Fibroblast of lung (primary cell): ENCODE results near the gene SLC39A1. TPM values are rescaled to one million over a fixed set of nuclear protein-coding genes. Genes with fewer than 3 reads are reported as not detected.

ENCODE experiments used
- DNase-seq, 2 donors: peaks; one replicate each; pipeline versions ENCODE4 v3.0.0 to v3.0.0-alpha.2; 2010; ENCODE audit warnings: low read depth in 2 of 2
- H2AFZ ChIP-seq: 2 replicates; pipeline ENCODE4 v1.5.1; 2012; ENCODE audit warnings: low read length, control low read depth, inconsistent platforms
- H3K27ac ChIP-seq: 2 replicates; pipeline ENCODE4 v1.5.1; 2011; ENCODE audit warnings: low read length, control low read depth; ENCODE audit not compliant: insufficient read depth
- H3K27me3 ChIP-seq: 2 replicates; pipeline ENCODE4 v1.5.1; 2011; ENCODE audit warnings: mild to moderate bottlenecking, low read length; ENCODE audit not compliant: control insufficient read depth, insufficient read depth
- H3K36me3 ChIP-seq: 2 replicates; pipeline ENCODE4 v1.5.1; 2011; ENCODE audit warnings: low read length; ENCODE audit not compliant: control insufficient read depth, insufficient read depth
- H3K4me1 ChIP-seq: 2 replicates; pipeline ENCODE4 v1.5.1; 2011; ENCODE audit warnings: low read length; ENCODE audit not compliant: control insufficient read depth, insufficient read depth; ENCODE audit errors: extremely low read depth
- H3K4me2 ChIP-seq: 2 replicates; pipeline ENCODE4 v1.5.1; 2011; ENCODE audit warnings: low read length, control low read depth; ENCODE audit not compliant: insufficient read depth; ENCODE audit errors: extremely low read depth
- H3K4me3 ChIP-seq, 4 experiments: fragments of 200-600 bp in 1 of 4; sonication (generic) in 1 of 4; replicated peaks in 1 of 4; 2 replicates each; pipeline ENCODE4 v1.5.1; 2011 to 2016; ENCODE audit warnings: low read length in 4 of 4, low read depth in 3 of 4, mild to moderate bottlenecking in 3 of 4, control low read depth in 2 of 4, inconsistent platforms in 1 of 4, mixed read lengths in 1 of 4; ENCODE audit not compliant: insufficient read depth in 1 of 4; ENCODE audit errors: control extremely low read depth in 1 of 4
- H3K79me2 ChIP-seq: 2 replicates; pipeline ENCODE4 v1.5.1; 2012; ENCODE audit warnings: mild to moderate bottlenecking, low read length, inconsistent platforms; ENCODE audit not compliant: control insufficient read depth, insufficient read depth
- H3K9ac ChIP-seq: 2 replicates; pipeline ENCODE4 v1.5.1; 2011; ENCODE audit warnings: mild to moderate bottlenecking, low read length, control low read depth; ENCODE audit not compliant: insufficient read depth
- H3K9me3 ChIP-seq: 2 replicates; pipeline ENCODE4 v1.5.1; 2012; ENCODE audit warnings: low read depth, low read length; ENCODE audit not compliant: control insufficient read depth, insufficient read depth
- H4K20me1 ChIP-seq: 2 replicates; pipeline ENCODE4 v1.5.1; 2011; ENCODE audit warnings: low read length; ENCODE audit not compliant: control insufficient read depth, insufficient read depth; ENCODE audit errors: extremely low read depth
- EZH2 ChIP-seq: IDR thresholded peaks from 2 replicates; pipeline ENCODE4 v1.5.1; 2012; ENCODE audit warnings: low read length, control low read depth, mild to moderate bottlenecking; ENCODE audit errors: missing control alignments
- polyA plus RNA-seq, 2 donors: library from polyadenylated mRNA; depleted of rRNA in 1 of 2; stranded (reverse) in 1 of 2; unstranded in 1 of 2; fragments of >200 nt; gene quantifications; 2 replicates each; pipeline ENCODE4 v1.2.1, GENCODE V29; 2011 to 2012; ENCODE audit warnings: missing spikeins in 1 of 2
- total RNA-seq: library from RNA; depleted of rRNA; stranded (reverse); fragments of >200 nt; gene quantifications from 2 replicates; pipeline ENCODE4 v1.2.1, GENCODE V29; 2014
- TF ChIP-seq, protein P1 (sequence below), 2 donors: IDR thresholded peaks in 1 of 2; conservative IDR thresholded peaks in 1 of 2; 1 replicate in 1 of 2; 2 replicates in 1 of 2; pipeline ENCODE4 v1.5.1; 2011 to 2012; ENCODE audit warnings: low read length in 2 of 2, control low read depth in 1 of 2, inconsistent platforms in 1 of 2, low read depth in 1 of 2, mild to moderate bottlenecking in 1 of 2

SLC39A1 gene
- total and polyA plus RNA-seq, 2 donors (not counting 1 experiment from before 2014, with no cell fraction given) = 94.4 to 119 TPM

DNA sequence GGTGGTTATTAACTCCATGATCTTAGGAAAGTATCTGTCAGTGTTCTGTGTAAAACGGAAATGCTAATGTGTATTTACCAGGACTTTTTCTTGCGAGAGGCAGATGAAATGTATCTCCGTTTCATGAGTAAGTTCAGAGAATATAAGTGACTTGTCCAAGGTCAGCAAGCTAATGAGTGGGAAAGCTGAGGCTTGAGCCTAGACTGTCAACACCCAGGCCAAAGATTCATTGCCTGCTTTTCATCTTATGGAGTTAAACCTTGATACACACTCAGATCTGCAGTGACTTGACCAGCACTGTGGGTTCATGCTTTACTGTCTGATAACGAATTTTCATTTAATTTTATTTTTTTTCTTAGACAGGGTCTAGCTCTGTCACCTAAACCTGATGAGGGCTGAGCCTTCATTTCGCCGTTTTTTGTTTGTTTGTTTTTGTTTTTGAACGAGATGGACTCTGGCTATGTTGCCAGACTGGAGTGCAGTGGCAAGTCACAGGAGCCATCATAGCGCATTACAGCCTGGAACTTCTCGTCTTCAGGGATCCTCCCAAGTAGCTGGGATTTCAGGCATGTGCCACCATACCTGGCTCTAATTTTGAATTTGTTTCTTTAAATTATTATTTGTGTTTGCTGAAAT, 15.1 kb upstream of the SLC39A1 start:
- no peak overlapping the region for H3K9ac ChIP-seq
- H3K79me2 ChIP-seq = peaks cover 17% of the 10 kb centered on the region
- H3K4me1 ChIP-seq = peaks cover 6% of the 10 kb centered on the region
- H3K4me3 ChIP-seq = peak overlapping the region; percentile 85 to 100 (median 96)
- TF ChIP-seq EZH2 = no peak
- TF ChIP-seq, protein P1, sequence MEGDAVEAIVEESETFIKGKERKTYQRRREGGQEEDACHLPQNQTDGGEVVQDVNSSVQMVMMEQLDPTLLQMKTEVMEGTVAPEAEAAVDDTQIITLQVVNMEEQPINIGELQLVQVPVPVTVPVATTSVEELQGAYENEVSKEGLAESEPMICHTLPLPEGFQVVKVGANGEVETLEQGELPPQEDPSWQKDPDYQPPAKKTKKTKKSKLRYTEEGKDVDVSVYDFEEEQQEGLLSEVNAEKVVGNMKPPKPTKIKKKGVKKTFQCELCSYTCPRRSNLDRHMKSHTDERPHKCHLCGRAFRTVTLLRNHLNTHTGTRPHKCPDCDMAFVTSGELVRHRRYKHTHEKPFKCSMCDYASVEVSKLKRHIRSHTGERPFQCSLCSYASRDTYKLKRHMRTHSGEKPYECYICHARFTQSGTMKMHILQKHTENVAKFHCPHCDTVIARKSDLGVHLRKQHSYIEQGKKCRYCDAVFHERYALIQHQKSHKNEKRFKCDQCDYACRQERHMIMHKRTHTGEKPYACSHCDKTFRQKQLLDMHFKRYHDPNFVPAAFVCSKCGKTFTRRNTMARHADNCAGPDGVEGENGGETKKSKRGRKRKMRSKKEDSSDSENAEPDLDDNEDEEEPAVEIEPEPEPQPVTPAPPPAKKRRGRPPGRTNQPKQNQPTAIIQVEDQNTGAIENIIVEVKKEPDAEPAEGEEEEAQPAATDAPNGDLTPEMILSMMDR (conservative IDR thresholded peaks at IDR 0.05 in 1 of 2, IDR thresholded peaks at IDR 0.05 in 1 of 2; ENCODE audit: low read depth in 1 of 2, low read length in 2 of 2) = no peak
- peak overlapping the region; percentile 96 for H3K4me2 ChIP-seq
- no peaks in the 10 kb centered on the region for H3K9me3 ChIP-seq
- H3K27ac ChIP-seq = peak overlapping the region; percentile 81
- H4K20me1 ChIP-seq = no peaks in the 10 kb centered on the region
- H2AFZ ChIP-seq = peak overlapping the region; percentile 97
- H3K27me3 ChIP-seq = no peaks in the 10 kb centered on the region
- DNase-seq = no peak
- peaks cover 20% of the 10 kb centered on the region for H3K36me3 ChIP-seq

DNA sequence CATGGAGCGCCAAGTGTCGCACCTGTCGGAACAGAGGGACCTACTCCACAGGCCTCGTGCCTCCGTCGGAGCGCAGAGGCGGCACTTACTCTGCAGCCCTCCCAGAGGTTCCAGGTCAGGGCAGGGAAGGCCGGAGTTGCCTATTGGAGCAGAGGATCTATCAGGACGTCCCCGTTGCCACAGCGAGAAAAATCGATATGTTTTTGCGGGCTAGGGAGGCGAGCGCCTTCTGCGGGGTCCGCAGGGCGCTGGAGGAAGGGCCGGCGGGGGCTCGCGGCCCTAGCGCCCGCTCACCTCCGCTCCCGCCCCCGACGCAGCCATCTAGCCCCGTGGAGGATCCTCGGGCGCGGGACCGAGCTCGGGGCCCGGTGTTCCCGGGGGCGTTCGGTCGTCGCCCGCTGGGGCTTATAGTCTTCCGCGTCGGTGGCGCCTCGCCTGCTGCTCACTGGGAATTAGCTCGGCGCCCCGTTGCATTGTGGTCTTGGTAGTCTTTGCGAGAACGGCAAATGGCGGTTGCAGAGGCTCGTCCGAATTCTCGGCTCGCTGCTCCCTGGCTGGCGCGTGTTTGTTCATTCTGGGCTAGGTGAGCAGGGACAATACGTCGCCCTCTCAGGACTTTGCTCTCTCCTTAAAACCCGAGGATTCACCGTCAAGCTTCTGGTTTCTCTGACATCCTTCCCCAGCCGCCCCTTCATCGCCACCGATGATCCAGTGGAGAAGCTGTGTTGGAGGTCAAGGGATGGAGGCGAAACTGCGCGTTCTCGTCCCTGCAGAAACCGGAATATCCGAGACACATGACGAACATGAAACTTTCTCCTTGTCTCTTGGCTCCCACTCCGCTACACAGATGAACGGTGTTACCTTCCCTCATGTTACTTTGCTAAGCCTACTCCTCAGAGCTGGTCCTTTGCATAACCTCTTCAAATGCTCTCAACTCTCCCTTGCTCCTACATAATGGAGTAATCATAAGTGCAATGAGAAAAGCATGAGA, 14.2 kb upstream of the SLC39A1 start, which contains the start of gene JTB:
JTB (minus strand) TSS at position 425 of the 991 bp plus-strand sequence; CDS start at position 3, 422 bp downstream.
- TF ChIP-seq, protein P1 (conservative IDR thresholded peaks at IDR 0.05 in 1 of 2, IDR thresholded peaks at IDR 0.05 in 1 of 2; ENCODE audit: low read depth in 1 of 2, low read length in 2 of 2) = no peak
- no peak for TF ChIP-seq EZH2
- peak within 1 kb of the TSS; percentile 89 for H3K9ac ChIP-seq
- peak within 1 kb of the TSS; percentile 81 for H3K27ac ChIP-seq
- H2AFZ ChIP-seq = peak within 1 kb of the TSS; percentile 97
- peaks cover 19% of the 10 kb centered on the region for H3K36me3 ChIP-seq
- H3K4me1 ChIP-seq = peaks cover 6% of the 10 kb centered on the region
- H3K4me3 ChIP-seq = peak within 1 kb of the TSS; percentile 85 to 100 (median 96)
- peaks cover 17% of the 10 kb centered on the region for H3K79me2 ChIP-seq
- H3K9me3 ChIP-seq = no peaks in the 10 kb centered on the region
- peak within 1 kb of the TSS; percentile 96 for H3K4me2 ChIP-seq
- H4K20me1 ChIP-seq = no peaks in the 10 kb centered on the region
- no peaks in the 10 kb centered on the region for H3K27me3 ChIP-seq
- DNase-seq = peak; percentile 78 to 81

DNA sequence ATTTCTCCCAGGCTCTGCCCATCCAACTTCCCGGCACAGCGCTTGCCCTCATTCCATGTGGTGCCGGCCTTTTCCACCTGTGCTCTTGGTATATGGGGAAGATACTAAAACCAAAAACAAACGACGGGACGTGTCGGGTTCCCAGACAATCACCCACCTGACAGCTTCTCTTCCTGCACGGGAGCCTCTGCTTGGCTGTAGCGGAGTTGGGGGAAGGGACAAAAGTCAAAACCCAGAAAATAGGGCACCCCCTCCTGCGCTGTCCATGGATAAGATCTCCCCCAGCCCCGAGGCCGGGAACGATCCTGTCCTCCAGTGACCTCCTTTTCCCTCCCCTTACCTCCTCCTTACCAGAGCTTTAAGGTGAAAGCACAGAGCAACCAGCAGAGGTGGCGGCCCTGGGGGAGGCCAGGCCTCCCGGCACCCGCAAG, 13.5 kb upstream of the SLC39A1 start:
- H3K4me1 ChIP-seq = peaks cover 6% of the 10 kb centered on the region
- peaks cover 17% of the 10 kb centered on the region for H3K36me3 ChIP-seq
- H3K9ac ChIP-seq = peak overlapping the region; percentile 89
- no peaks in the 10 kb centered on the region for H4K20me1 ChIP-seq
- peaks cover 17% of the 10 kb centered on the region for H3K79me2 ChIP-seq
- H3K27ac ChIP-seq = peak overlapping the region; percentile 81
- H2AFZ ChIP-seq = peak overlapping the region; percentile 70
- TF ChIP-seq, protein P1 (conservative IDR thresholded peaks at IDR 0.05 in 1 of 2, IDR thresholded peaks at IDR 0.05 in 1 of 2; ENCODE audit: low read depth in 1 of 2, low read length in 2 of 2) = no peak
- no peak for TF ChIP-seq EZH2
- H3K4me2 ChIP-seq = peak overlapping the region; percentile 94
- H3K4me3 ChIP-seq = peak overlapping the region; percentile 85 to 100 (median 96)
- H3K27me3 ChIP-seq = no peaks in the 10 kb centered on the region
- H3K9me3 ChIP-seq = no peaks in the 10 kb centered on the region
- no peak for DNase-seq
